GM21737 (cell line): ENCODE data around the gene S100A1.
"Not testable (repeated sequence)": the region's sequence is repeated elsewhere in the genome, so short reads cannot be mapped to it uniquely, and the experiment has no call there.

ENCODE experiments used
- ATAC-seq: cut with Tn5 transposase; IDR thresholded peaks from one replicate; pipeline ENCODE4 v1.9.1; 2021; ENCODE audit warnings: mild to moderate bottlenecking, moderate library complexity; ENCODE audit not compliant: unreplicated experiment

S100A1 gene

GRCh38 chr1:153627715-153628626, at the start of gene S100A1:
S100A1 (plus strand) TSS chr1:153628434; CDS start chr1:153630522, 2,088 bp downstream.
- ATAC-seq, result no peak

GRCh38 chr1:153578490-153578889, 49.7 kb upstream of the S100A1 start:
- ATAC-seq, result no peak

GRCh38 chr1:153578936-153579335, 49.3 kb upstream of the S100A1 start:
- ATAC-seq, result no peak

GRCh38 chr1:153582836-153583235, 45.4 kb upstream of the S100A1 start:
- ATAC-seq, result not testable (repeated sequence)

- not testable (repeated sequence) for ATAC-seq
Observed at GRCh38 chr1:153583514-153583913, 44.7 kb upstream of the S100A1 start.

GRCh38 chr1:153583976-153584375, 44.3 kb upstream of the S100A1 start:
- ATAC-seq, result no peak

GRCh38 chr1:153585006-153585405, 43.2 kb upstream of the S100A1 start:
- ATAC-seq, result no peak

- no peak for ATAC-seq
Observed at GRCh38 chr1:153586347-153586746, 41.9 kb upstream of the S100A1 start.

- no peak for ATAC-seq
Observed at GRCh38 chr1:153587314-153587713, 40.9 kb upstream of the S100A1 start.

GRCh38 chr1:153588033-153588432, 40.2 kb upstream of the S100A1 start:
- not testable (repeated sequence) for ATAC-seq

- no peak for ATAC-seq
Observed at GRCh38 chr1:153588482-153588881, 39.8 kb upstream of the S100A1 start.

- no peak for ATAC-seq
Observed at GRCh38 chr1:153592748-153593147, 35.5 kb upstream of the S100A1 start.

GRCh38 chr1:153597206-153597605, 31.0 kb upstream of the S100A1 start:
- ATAC-seq, result no peak

- ATAC-seq, result peak; percentile 91
Observed at GRCh38 chr1:153598309-153599172, 29.7 kb upstream of the S100A1 start.

- ATAC-seq, result no peak
Observed at GRCh38 chr1:153599847-153600246, 28.4 kb upstream of the S100A1 start.

- no peak for ATAC-seq
Observed at GRCh38 chr1:153602749-153603148, 25.5 kb upstream of the S100A1 start.

- ATAC-seq, result no peak
Observed at GRCh38 chr1:153606194-153606593, 22.0 kb upstream of the S100A1 start.

GRCh38 chr1:153607381-153607780, 20.9 kb upstream of the S100A1 start:
- ATAC-seq, result no peak

- ATAC-seq, result no peak
Observed at GRCh38 chr1:153608089-153608682, 20.0 kb upstream of the S100A1 start.

GRCh38 chr1:153608742-153609584, 19.3 kb upstream of the S100A1 start:
- ATAC-seq, result no peak
